T-helper 9 cell (primary cell): ENCODE measurements around the gene PRICKLE2.

ENCODE experiments used
- DNase-seq: peaks from one replicate; pipeline ENCODE4 v3.0.0-alpha.2; 2020

The PRICKLE2 gene

DNA sequence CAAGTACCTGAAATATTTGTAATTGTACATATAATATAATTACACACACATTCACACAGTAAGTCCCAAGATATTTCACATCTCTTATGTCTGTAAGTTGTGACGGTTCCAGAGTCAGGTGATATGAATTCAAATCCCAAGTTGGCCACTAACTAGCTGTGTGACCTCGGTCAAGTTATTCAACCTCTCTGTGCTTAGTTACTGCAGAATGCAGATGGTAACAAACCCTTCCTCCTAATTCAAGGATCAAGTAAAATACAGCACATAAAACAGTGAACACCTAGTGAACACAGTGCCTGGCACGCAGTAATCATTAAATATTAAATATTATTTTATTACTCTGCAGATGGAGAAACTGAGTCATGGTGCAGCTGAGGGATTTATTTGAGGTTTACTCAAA, 6.9 kb downstream of the PRICKLE2 start:
- no peak for DNase-seq

DNA sequence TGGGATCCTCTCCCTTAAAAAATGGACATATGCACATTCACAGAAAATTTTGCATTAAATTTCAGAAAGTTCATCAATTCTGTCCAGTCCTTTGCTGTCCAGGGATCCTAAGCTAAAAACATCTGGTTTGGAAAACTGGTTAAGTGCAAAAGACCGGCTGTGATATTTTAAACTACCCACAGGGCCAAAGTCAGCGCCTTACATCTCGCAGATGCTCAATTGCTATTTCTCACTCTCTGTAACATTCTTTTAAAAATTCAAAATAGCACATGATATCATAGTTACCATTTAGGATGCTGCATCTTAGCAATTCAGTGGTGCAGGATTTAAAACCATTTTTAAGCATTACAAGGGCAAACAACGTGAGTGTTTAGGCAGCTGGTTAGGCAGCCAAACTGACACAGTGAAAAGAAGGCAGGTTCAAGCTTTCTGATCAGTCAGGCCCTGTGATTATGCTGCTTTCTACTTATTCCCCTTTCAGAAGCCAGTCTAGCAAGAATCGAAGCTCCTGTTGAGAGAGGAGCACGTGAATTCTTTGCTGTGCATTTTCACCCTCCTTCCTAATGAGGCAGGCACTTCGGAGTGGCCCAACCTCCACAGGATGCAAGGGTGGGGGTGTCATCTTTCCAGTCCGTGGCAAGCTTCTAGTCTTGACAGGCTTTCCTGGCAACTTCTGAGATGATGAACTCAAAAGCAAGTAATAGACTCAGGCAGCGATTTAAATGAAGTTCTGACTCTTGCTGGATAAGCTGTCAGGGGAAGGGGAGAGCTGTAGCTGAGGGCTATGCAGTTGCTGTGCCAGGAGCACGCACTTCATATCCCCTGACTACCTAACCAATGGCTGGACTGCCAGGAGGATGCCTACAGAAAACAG, 8.8 kb downstream of the PRICKLE2 start:
- no peak for DNase-seq

DNA sequence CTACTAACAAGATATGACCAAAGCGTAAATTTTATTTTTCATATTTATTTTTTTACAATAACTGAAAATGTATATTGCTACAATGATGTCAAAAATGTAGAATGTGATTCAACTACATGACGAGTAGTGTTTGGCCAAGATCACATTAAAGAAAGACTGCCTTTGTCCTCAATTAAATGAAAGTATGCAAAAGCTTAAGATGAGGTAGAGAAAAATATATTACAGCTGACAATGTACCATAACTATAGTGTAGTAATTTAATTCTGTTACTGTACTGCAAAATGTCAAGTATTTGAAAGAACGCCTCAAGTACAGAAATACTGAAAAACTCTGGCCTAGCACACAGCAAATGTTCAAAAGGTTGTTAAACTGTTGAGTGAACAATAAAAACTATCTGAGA, 9.7 kb downstream of the PRICKLE2 start:
- DNase-seq, result no peak

DNA sequence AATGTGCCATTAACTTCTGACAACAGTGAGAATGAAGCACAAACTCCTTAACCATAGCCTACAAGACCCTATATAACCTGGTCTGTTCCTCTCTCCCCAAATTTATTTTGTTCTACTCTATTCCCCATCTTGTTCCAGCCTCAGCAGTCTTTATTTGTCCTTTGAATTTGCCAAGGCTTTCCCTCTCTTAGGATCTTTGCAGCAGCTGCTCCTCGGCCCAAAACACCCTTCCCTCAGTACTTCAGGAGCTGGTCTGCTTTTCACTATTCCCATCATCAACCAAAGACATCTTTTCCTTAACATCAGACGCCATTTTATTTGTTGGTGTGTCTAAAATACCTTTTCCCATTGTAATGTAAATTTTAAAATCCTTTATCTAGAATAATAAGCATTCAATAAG, 10.2 kb downstream of the PRICKLE2 start:
- DNase-seq, result no peak

DNA sequence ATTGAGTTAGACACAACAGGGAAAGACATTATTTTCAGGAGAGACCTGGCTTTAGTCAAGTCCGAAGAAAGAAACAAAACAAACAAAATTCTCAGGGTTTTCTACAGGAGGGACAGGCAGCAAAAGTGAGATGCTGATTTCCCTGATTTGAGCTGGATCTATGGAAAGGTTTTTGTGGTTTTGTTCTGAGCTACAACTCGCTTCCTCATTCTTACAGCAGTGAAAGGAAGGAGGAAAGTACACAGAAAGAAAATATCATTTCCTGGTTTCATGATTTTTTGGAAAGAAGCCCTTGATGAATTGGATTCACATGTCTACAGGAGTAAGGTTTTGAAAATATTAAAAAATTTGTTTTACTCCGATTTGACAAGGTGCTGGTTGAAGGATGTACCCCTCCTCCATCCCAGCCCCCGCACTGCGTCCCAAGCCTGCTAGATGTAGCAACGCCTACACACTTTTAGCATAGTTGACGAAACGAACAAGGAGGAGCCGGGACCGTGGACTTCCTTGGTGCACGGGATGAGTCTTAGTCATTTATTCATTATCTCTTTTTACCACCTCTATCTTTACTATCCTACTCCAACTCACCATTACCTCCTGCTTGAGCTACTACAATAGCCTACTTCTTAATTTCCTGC, 10.8 kb downstream of the PRICKLE2 start:
- DNase-seq, result no peak

DNA sequence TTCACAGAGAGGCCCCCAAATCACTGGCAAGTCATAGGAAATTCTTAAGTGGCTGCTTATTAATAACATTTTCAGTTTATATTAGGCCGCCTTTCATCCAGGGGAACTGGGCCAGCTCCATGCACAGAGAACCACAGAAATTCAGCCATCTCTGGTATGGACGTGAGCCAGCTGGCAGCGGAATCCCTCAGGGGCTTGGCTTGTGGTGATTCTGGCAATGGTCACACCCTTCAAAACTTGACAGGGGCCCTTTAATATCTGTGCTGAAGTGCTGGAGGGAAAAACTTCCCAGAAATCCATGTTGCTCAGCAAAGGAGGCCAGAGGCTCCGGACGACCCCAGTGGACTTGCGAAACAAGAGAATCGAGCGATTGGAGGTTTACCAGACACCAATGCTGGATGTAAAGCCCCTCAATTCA, 11.3 kb downstream of the PRICKLE2 start:
- no peak for DNase-seq

DNA sequence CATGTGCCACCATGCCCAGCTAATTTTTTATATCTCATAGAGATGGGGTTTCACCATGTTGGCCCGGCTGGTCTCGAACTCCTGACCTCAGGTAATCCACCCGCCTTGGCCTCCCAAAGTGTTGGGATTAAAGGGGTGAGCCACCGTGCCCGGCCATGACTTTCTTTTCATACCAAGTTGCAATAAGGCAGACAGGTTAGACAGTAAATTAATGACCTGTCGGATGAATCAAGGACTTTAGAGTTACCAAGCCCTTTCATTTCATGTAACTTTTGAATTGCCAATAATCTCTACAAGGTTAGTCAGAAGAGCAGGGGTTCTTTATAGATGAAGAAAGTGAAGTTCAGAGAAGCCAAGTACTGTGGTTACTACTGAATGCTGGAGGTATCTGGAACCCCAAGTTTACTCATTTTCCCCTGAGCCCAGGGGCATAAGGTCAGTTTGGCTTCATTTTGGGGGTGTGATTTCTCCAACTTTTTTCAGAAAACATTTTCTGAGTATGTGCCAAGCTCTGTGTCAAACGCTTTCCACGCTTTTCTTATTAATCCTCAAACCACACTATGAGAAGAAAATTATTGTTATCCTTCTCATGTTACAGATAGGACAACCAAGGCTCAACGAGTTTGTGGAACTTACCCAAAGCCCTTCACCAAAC, 11.9 kb downstream of the PRICKLE2 start:
- no peak for DNase-seq

DNA sequence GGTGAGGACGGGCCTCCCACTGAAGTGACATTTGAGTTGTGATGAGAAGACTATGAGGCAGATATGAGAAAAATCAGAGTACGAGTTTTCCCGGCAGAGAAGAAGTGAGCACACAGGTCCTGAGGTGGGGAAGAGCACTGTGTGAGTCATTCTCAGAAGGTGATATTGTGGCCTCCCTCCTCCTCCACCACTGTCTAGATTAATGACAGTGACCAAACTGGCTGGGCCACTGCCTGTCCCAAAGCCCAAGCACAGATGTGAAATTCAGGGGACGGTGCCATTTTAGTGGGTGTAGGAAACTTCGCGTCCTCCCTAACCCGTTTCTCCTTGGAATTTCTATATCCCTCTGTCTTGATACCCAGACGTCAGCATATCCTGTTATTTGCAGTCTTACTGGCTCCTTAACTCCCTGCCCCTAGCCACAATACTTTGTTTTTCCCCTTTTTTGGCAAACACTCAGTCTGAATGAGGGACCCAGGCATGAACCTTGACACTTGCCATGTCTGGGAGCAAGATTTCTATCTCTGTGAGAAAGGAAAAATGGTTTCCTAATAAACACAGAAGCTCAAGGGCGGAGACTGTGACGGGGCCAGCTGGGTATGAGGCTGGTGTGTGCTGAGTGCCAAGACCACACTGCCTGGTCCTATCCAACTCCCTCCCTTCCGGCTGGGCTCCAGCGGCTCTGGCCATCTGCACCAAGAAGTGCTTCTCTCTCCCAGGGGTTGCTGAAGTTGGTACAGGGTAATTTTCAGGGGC, 15.2 kb downstream of the PRICKLE2 start:
- no peak for DNase-seq

DNA sequence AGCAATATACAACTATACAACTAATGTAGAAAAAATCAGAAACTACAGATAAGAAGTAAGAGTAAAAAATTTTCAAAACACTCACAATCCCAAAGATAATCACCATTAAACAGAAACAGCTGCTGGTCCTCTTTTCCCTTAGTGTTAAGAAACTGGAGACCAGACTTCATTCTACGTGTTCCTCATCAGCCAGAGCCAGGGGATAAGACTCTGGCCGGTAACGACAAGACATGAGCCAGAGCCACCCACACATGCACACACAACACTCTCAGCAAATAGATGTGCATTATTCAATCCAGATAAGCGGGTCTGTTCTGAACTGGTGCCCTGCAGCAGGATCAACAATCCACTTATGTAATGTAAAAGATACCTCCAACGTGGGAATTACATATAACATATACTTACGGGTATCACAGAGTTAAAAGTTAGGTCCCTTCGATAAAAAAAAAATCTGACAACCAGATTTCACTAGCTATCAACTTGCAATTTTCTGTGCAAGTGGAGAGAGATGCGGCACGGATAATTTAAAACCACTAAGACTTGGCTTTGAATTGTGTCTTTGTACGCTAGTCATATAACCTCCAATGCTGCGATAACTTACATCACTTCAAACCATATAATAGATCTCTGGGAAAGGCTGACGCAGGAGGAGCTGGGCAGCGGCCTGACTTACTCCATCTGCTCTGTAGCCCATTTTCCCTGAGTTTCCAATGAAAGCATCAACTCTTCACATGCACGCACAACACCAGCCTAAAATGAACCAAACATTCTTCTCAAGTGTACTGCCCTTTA, 17.8 kb downstream of the PRICKLE2 start:
- DNase-seq, result no peak

DNA sequence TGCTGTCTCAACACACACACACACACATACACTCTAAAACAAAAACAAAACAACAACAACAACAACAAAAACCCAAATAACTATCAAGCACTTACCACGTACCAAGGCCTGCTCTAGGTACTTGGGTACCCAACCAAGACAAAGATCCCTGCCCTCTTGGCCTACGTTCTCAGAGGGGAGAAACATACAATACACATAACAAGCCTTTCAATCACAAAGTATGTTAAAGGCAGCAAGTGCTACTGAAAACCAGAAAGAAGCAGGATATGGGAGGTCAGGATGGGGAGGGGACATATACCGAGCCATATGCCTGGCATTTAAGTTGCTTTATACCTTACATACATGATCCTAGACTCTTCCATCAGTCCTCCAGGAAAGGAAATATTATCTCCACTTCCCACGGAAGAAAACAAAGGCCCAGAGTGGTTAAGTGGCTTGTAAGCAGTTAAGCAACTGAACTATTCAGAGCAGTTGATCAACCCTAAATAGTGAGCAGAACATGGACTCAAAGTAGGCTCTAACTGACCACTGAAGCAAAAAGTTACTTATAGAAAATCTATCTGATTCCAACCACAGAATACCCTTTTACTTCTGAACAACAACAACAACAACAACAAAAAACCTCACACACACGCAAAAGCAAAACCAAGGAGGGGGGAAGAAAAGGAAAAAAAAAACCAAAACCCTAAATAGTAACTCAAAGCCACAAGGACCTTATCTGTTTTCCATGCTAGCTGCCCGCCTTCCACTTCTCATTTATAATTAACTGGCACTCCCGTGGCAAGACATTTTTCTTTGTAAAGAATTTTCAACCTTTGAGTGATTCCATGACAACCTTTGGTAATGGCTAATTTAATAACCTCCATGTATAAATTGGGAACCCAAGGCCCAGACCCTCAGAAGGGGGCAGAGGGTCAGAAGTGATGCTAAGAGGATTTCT, 21.0 kb downstream of the PRICKLE2 start:
- DNase-seq, result no peak

DNA sequence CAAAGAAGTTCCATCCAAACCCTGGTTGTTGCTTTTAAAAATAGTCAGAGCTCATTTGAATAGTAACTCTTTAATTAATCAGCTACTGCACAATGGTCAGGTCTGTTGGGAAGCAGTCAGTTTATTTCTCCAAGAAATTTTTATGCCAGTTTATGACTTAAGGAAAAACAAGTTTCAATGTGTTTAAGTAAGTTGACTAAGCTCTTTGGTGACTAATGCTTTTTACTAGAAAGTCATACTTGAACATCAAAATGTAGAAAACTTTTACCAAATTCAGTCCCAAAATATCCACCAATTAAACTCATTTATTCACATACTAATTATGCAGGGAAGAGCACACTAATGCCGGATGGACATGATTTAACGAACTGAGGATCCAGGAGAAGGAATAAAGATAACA, 22.1 kb downstream of the PRICKLE2 start:
- no peak for DNase-seq

DNA sequence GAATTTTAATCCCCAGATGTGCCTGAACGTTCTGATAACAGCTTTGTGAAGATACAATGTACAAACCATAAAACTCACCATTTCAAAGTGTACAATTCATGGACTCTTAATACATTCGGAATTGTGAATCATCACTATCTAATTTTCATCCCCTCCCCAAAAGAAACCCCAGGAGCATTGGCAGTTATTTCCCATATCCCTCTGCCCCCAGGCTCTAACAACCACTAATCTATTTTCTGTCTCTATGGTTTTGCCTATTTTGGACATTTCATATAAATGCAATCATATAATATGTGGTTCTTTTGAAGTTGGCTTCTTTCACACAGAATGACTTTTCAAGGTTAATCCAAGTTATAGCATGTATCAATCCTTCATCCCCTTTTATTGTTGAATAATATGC, 25.3 kb downstream of the PRICKLE2 start:
- no peak for DNase-seq

DNA sequence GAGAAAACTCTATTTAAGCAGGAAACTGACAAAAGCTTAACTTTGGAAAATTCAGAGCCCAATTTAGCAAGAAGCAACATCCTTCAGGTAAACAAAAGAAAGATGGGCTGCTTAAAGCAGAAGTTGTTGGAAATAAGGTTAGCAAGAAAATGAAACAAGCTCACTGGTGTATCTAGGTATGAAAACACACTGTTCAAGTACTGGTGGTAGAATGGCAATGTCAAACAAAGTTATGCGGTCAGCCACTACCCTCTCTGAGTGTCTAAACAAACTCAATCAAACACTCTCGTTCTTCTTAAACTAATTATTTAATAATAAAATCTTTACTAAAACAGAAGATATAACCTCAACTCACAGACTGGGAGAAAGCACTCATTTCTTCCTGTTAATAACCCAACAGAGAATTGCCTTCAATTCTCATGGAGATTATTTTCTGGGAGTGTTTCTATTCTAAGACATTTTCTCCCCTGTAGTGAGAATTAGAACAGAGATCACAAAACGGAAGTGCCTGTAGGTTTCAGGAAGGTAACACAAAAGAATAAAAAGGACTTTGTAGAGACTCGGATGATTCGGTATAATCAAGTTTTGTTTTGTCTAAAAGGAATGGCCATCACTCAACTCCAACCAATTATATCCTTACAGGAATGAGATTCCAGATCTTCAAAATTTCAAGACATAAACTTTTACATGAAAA, 28.9 kb downstream of the PRICKLE2 start:
- no peak for DNase-seq

DNA sequence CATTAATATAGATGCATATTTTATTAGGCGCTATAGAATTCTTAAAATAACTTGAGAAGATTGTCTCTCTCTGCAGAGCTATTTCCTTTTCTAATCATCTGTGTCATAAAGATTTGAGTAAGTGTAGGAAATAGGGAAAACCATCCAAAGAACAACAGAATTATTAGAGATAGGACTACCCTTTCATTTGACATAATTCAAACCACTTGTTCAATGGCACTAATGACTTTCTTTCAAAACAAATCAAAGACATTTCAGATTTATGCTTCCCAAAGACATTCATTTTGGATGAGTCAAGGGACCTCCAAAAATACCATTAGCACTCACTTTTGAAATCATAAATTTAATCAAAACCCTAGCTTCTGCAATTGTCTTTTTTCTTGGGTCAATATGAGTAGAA, 29.5 kb downstream of the PRICKLE2 start:
- no peak for DNase-seq

DNA sequence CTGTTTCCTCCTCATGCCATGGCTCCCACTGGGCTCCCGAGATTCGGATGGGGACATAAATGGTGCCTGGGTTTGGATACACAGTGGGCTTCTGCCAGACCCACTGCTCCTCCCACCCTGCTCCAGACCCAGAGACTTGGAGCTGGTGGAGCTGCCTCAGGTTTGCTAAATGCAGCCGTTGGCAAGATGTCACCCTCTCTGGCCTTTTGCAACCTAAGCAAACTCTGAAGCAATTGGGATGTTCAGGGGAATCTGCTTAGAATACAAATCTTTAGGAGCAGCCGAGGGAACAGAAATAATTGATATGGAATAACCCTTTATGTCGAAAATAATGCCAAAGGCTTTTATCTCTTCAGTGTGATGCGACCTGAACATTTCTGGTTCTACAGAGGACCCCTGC, 33.4 kb downstream of the PRICKLE2 start:
- no peak for DNase-seq

DNA sequence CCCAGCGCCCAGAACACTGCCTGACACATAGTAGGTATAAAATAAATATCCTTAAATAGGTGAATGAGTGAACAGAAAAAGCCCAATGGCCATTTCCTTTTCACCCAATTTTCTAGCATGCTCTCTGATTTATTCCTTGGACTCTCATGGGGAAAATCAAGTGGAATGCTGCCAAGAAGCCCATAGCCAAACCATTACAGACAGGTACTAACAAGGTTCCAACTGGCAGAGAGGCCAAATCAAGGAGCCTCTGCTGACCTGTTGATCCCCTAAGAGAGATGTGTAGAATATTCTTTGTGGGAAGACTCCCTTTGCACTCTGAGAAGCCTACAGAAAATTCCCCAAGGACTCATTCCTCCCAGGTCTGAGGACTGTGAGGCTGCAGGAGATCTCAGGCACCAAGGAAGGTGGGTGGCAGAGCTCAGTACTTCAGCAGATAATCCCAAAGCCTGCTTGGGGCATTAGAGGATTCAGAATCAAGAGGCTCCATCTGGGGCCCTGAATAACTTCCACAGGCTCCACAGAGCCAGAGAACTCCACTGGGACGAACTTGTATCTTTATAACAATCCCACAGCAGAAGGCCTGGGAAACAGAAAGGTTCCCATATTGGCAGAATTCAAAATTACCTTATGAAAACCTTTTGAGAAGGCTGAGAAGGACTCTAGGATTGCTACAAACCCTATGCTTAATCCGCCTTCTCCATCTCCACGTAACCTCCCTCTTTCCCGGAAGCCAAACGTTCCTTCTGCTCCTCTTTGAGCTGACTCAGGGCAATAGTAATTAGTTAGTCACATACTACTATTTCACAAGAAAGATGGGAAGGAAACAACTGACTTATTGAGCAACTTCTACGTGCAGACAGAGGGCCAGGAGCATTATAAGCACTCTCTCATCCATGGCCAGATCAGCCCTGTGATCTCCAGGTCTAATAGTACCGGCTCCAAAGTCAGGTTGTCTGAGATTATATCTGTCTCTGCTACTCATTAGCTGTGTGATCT, 34.5 kb downstream of the PRICKLE2 start:
- no peak for DNase-seq

DNA sequence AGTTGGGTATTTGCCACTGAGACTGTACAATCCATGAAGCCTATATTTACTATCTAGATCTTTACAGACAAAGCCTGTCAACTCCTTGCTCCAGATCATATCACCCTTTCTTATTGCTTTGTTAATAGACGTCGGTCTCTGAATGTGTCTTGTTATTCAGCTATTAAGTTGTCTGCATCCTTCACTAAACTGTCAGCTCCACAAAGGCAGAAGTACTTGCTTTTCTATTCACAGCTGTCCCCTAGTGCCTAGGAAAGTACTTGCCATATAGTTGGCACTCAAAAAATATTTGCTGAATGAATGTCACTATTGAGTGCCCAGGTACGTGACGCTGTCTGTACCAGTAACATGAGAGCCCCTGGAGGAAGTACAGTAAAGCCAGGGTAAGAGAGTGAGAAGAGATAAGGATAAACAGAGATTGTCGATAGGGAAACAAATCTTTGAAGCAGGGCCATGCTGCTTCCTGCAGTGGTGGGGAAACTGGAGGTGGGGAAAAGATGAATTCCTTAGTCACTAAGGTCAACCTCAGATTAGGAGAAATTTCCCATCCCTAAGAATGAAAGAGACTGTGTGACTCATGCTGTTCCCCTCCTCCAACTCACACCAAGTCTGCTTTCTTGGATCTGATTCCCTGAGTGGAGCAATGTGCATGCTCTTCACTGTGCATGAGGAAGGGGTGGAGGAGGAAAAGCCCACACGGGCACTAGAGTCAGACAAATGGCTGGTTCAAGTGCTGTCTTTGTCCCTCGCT, 36.3 kb downstream of the PRICKLE2 start:
- DNase-seq, result no peak
